Ishikawa (cell line): ENCODE measurements around the gene RHBDD1.

Experiments
- CEBPB ChIP-seq: IDR thresholded peaks from 2 replicates; pipeline ENCODE4 v1.6.1; 2012
- CREB1 ChIP-seq: IDR thresholded peaks from 2 replicates; pipeline ENCODE4 v1.6.1; 2012; ENCODE audit warnings: low read depth
- EGR1 ChIP-seq: IDR thresholded peaks from 2 replicates; pipeline ENCODE4 v1.6.1; 2012
- EP300 ChIP-seq: IDR thresholded peaks from 2 replicates; pipeline ENCODE4 v1.6.1; 2012; ENCODE audit warnings: borderline replicate concordance
- FOXM1 ChIP-seq: IDR thresholded peaks from 2 replicates; pipeline ENCODE4 v1.6.1; 2012; ENCODE audit warnings: low read depth, borderline replicate concordance
- NFIC ChIP-seq: IDR thresholded peaks from 2 replicates; pipeline ENCODE4 v1.6.1; 2012
- RAD21 ChIP-seq: IDR thresholded peaks from 2 replicates; pipeline ENCODE4 v1.6.1; 2012; ENCODE audit warnings: low read depth
- TAF1 ChIP-seq: IDR thresholded peaks from 2 replicates; pipeline ENCODE4 v1.6.1; 2012; ENCODE audit warnings: low read depth, mild to moderate bottlenecking
- TCF12 ChIP-seq: IDR thresholded peaks from 2 replicates; pipeline ENCODE4 v1.6.1; 2012; ENCODE audit warnings: low read depth
- TEAD4 ChIP-seq: IDR thresholded peaks from 2 replicates; pipeline ENCODE4 v1.6.1; 2012
- YY1 ChIP-seq: IDR thresholded peaks from 2 replicates; pipeline ENCODE4 v1.6.1; 2012; ENCODE audit warnings: low read depth
- ZBTB7A ChIP-seq: IDR thresholded peaks from 2 replicates; pipeline ENCODE4 v1.6.1; 2012; ENCODE audit warnings: low read depth
- TF ChIP-seq, protein P1 (sequence below): IDR thresholded peaks from 2 replicates; pipeline ENCODE4 v1.6.1; 2012; ENCODE audit warnings: low read depth, mild to moderate bottlenecking
- TF ChIP-seq, protein P2 (sequence below): IDR thresholded peaks from 2 replicates; pipeline ENCODE4 v1.6.1; 2012
- TF ChIP-seq, protein P3 (sequence below): IDR thresholded peaks from 2 replicates; pipeline ENCODE4 v1.6.1; 2012

The RHBDD1 gene

DNA sequence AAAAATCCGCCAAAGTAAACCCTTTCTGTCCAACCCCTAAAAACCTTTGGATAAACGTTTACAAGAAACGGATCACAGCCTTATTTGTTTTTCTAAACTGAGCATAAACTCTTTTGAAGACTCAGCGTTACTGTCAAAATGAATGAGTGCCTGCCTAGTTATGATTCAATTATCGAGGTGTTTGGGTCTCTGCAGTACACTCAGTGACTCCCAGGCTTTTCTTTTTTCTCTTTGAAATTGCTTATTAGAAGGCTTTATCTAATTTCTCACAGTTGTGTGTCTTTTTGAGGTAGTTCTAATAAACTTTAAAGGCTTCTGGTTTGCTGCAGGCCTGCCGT is 663 bp downstream of the RHBDD1 start:
- TF ChIP-seq, protein P1, sequence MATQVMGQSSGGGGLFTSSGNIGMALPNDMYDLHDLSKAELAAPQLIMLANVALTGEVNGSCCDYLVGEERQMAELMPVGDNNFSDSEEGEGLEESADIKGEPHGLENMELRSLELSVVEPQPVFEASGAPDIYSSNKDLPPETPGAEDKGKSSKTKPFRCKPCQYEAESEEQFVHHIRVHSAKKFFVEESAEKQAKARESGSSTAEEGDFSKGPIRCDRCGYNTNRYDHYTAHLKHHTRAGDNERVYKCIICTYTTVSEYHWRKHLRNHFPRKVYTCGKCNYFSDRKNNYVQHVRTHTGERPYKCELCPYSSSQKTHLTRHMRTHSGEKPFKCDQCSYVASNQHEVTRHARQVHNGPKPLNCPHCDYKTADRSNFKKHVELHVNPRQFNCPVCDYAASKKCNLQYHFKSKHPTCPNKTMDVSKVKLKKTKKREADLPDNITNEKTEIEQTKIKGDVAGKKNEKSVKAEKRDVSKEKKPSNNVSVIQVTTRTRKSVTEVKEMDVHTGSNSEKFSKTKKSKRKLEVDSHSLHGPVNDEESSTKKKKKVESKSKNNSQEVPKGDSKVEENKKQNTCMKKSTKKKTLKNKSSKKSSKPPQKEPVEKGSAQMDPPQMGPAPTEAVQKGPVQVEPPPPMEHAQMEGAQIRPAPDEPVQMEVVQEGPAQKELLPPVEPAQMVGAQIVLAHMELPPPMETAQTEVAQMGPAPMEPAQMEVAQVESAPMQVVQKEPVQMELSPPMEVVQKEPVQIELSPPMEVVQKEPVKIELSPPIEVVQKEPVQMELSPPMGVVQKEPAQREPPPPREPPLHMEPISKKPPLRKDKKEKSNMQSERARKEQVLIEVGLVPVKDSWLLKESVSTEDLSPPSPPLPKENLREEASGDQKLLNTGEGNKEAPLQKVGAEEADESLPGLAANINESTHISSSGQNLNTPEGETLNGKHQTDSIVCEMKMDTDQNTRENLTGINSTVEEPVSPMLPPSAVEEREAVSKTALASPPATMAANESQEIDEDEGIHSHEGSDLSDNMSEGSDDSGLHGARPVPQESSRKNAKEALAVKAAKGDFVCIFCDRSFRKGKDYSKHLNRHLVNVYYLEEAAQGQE, result no peak
- TF ChIP-seq ZBTB7A (no peak), YY1 (no peak), TEAD4 (no peak), TCF12 (no peak), CEBPB (no peak), FOXM1 (no peak), NFIC (no peak), EGR1 (no peak), CREB1 (no peak), EP300 (no peak)
- TF ChIP-seq, protein P2, sequence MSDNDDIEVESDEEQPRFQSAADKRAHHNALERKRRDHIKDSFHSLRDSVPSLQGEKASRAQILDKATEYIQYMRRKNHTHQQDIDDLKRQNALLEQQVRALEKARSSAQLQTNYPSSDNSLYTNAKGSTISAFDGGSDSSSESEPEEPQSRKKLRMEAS, result no peak

DNA sequence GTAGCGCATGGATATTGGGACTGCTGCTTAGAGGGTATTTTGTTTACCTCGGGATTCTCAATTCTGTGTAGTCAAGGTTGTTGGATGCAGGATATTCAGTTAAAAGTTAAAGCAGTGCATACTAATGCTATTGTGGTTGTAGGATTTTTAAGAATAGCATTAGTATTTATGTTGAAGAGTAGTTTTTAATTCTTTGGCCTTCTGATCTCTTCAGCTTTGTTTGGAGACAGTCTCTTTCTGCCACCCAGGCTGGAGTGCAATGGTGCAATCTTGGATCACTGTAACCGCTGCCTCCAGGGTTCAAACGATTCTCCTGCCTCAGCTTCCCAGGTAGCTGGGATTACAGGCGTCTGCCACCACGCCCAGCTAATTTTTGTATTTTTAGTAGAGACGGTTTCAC is 1.5 kb downstream of the RHBDD1 start:
- TF ChIP-seq TEAD4 (no peak), CEBPB (no peak), FOXM1 (no peak), NFIC (no peak), YY1 (no peak), RAD21 (no peak), TCF12 (no peak)
- TF ChIP-seq, protein P1, result no peak
- TF ChIP-seq, protein P3, sequence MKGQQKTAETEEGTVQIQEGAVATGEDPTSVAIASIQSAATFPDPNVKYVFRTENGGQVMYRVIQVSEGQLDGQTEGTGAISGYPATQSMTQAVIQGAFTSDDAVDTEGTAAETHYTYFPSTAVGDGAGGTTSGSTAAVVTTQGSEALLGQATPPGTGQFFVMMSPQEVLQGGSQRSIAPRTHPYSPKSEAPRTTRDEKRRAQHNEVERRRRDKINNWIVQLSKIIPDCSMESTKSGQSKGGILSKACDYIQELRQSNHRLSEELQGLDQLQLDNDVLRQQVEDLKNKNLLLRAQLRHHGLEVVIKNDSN, result no peak

DNA sequence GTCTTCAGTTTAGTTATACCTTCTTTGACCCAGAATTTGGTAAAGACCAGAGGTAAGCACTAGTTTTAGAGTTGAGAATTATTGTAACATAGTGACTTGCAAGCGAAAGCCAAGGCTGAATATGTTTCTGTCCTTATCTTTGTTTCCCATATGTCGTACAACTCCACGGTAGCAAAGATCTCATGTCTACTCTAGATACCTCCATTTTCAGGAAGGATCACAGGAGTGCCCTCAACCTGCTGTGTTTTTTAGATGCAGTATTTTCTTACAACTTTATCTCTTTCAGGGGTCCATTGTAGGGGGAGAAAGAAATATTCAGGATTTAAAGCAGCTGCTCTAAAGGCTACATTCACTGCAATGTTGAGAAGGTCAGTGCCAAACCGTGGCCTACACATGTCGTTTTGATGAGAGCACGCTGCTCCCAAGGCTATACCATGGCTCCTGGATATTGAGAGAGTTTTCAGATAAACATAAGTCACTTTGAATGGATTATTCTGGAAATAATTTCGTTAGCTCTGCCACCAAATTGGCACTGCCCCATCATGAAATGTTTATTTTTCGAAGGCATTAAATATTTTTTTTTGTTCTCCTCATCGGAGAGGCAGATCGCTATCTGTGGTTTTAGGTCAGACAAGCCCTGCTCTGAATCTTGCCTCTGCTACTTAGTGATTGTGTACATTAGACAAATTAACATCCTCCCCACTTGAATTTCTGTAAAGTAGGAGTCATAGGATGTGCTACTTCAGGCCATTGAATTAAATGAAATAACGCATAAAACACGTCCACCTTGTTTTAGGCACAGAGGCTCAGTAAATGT is 2.1 kb downstream of the RHBDD1 start:
- TF ChIP-seq FOXM1 (no peak), CREB1 (no peak), YY1 (no peak), TCF12 (no peak), CEBPB (no peak), TEAD4 (no peak), NFIC (no peak), EP300 (no peak), RAD21 (no peak), ZBTB7A (no peak), EGR1 (no peak), TAF1 (no peak)
- TF ChIP-seq, protein P2, result no peak
- TF ChIP-seq, protein P1, result no peak
- TF ChIP-seq, protein P3, result no peak

DNA sequence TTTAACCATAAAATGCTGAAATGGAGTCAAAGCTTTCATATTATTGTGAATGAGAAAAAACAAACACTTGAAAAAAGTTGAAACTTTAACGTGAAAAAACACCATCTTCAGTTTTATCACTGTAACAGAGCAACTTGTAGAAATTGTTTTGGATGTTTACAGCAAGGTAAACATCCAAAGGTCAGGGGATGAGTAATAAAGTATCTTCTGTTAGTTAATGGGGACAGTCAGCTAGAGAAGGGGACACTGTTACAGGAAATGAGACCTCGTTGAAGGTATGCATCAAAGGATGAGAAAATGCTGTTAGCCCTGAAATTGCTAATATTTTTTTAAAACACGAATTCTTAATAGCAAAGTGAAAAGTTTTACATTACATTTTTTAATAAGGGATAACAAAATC is 2.9 kb downstream of the RHBDD1 start:
- TF ChIP-seq NFIC (no peak), EGR1 (no peak)
- TF ChIP-seq, protein P2, result no peak
